GM23338 (cell line): ENCODE results near the gene EIF4G3. TPM values are rescaled to one million over a fixed set of nuclear protein-coding genes. Genes with fewer than 3 reads are reported as not detected.

Experiments used
- ATAC-seq: fragments of 200-7000 bp; cut with Tn5 transposase; 3 replicates; pipeline ENCODE4 v1.9.1; 2020
- DNase-seq: peaks from one replicate; pipeline ENCODE4 v3.0.0-alpha.2; 2015; ENCODE audit warnings: low spot score
- H2AFZ ChIP-seq: fragments of 200-600 bp; sonication (generic); 2 replicates; pipeline ENCODE4 v1.8.0; 2016; ENCODE audit warnings: antibody characterized with exemption, mild to moderate bottlenecking, moderate library complexity
- H3F3A ChIP-seq: fragments of 200-600 bp; sonication (generic); replicated peaks from 2 replicates; pipeline ENCODE4 v1.8.0; 2017; ENCODE audit warnings: antibody characterized with exemption, mixed run types, low read depth
- H3K27ac ChIP-seq: fragments of 200-600 bp; sonication (generic); 2 replicates; pipeline ENCODE4 v1.6.1; 2016; ENCODE audit warnings: low read depth
- H3K27me3 ChIP-seq: fragments of 200-600 bp; sonication (generic); 2 replicates; pipeline ENCODE4 v1.8.0; 2016; ENCODE audit warnings: mild to moderate bottlenecking, mixed run types, moderate library complexity; ENCODE audit not compliant: insufficient read depth
- H3K36me3 ChIP-seq: fragments of 200-600 bp; sonication (generic); 2 replicates; pipeline ENCODE4 v1.8.0; 2016; ENCODE audit warnings: mild to moderate bottlenecking; ENCODE audit not compliant: insufficient read depth
- H3K4me1 ChIP-seq: fragments of 200-600 bp; sonication (generic); 2 replicates; pipeline ENCODE4 v1.8.0; 2016; ENCODE audit warnings: mild to moderate bottlenecking, moderate library complexity; ENCODE audit not compliant: insufficient read depth
- H3K4me2 ChIP-seq: fragments of 200-600 bp; sonication (generic); 2 replicates; pipeline ENCODE4 v1.7.1; 2017; ENCODE audit warnings: mixed run types
- H3K4me3 ChIP-seq: fragments of 200-600 bp; sonication (generic); 2 replicates; pipeline ENCODE4 v1.6.1; 2016; ENCODE audit warnings: mixed run types
- H3K79me2 ChIP-seq: fragments of 200-600 bp; sonication (generic); replicated peaks from 2 replicates; pipeline ENCODE4 v1.8.0; 2017; ENCODE audit warnings: mild to moderate bottlenecking; ENCODE audit not compliant: insufficient read depth
- H3K9me2 ChIP-seq: fragments of 200-600 bp; sonication (generic); 2 replicates; pipeline ENCODE4 v1.8.0; 2017; ENCODE audit not compliant: insufficient read depth
- H4K20me1 ChIP-seq: fragments of 200-600 bp; sonication (generic); replicated peaks from 2 replicates; pipeline ENCODE4 v1.8.0; 2017; ENCODE audit warnings: mild to moderate bottlenecking; ENCODE audit not compliant: insufficient read depth
- H3K27ac Mint-ChIP-seq: 2 replicates; pipeline ENCODE4 v1.8.0; 2020; ENCODE audit warnings: inconsistent platforms, mild to moderate bottlenecking, moderate library complexity, mixed read lengths
- H3K27me3 Mint-ChIP-seq: 3 replicates; pipeline ENCODE4 v1.8.0; 2022; ENCODE audit warnings: low read depth, mild to moderate bottlenecking, moderate library complexity, mixed read lengths, inconsistent platforms; ENCODE audit not compliant: insufficient read depth, poor library complexity
- H3K36me3 Mint-ChIP-seq: 3 replicates; pipeline ENCODE4 v1.8.0; 2021; ENCODE audit warnings: low read depth, mild to moderate bottlenecking, inconsistent platforms, moderate library complexity, mixed read lengths
- H3K4me1 Mint-ChIP-seq: 3 replicates; pipeline ENCODE4 v1.8.0; 2020; ENCODE audit warnings: mild to moderate bottlenecking, inconsistent platforms, mixed read lengths
- H3K4me3 Mint-ChIP-seq: 3 replicates; pipeline ENCODE4 v1.8.0; 2021; ENCODE audit warnings: moderate library complexity, mild to moderate bottlenecking, inconsistent platforms, mixed read lengths
- H3K9me3 Mint-ChIP-seq: 3 replicates; pipeline ENCODE4 v1.8.0; 2020; ENCODE audit warnings: moderate library complexity, mild to moderate bottlenecking, inconsistent platforms, mixed read lengths
- CREB1 ChIP-seq: fragments of 250-450 bp; sonication (Bioruptor Pico); IDR thresholded peaks from 2 replicates; pipeline ENCODE4 v1.5.0; 2020; ENCODE audit warnings: low read depth, mild to moderate bottlenecking, moderate library complexity
- EZH2 ChIP-seq: fragments of 200-600 bp; sonication (generic); IDR thresholded peaks from one replicate; pipeline ENCODE4 v1.8.0; 2017; ENCODE audit warnings: antibody characterized with exemption, mild to moderate bottlenecking, low read depth; ENCODE audit not compliant: unreplicated experiment
- EZH2phosphoT487 ChIP-seq: fragments of 200-600 bp; sonication (generic); IDR thresholded peaks from one replicate; pipeline ENCODE4 v1.8.1; 2018; ENCODE audit warnings: antibody characterized with exemption; ENCODE audit not compliant: unreplicated experiment
- JUNB ChIP-seq: IDR thresholded peaks from one replicate; pipeline ENCODE4 v1.6.1; 2016; ENCODE audit warnings: antibody characterized with exemption; ENCODE audit not compliant: unreplicated experiment
- NANOG ChIP-seq: IDR thresholded peaks from 2 replicates; pipeline ENCODE4 v1.6.1; 2016; ENCODE audit warnings: antibody characterized with exemption, borderline replicate concordance
- POLR2AphosphoS5 ChIP-seq: IDR thresholded peaks from 2 replicates; pipeline ENCODE4 v1.6.1; 2016; ENCODE audit warnings: antibody characterized with exemption, low read depth
- STAT1 ChIP-seq: IDR thresholded peaks from one replicate; pipeline ENCODE4 v1.6.1; 2016; ENCODE audit warnings: antibody characterized with exemption; ENCODE audit not compliant: unreplicated experiment
- ZNF114 ChIP-seq: fragments of 250-450 bp; sonication (Bioruptor Pico); IDR thresholded peaks from 2 replicates; pipeline ENCODE4 v1.5.0; 2020; ENCODE audit warnings: mild to moderate bottlenecking, moderate library complexity
- polyA plus RNA-seq: library from polyadenylated mRNA; unstranded; fragments of >200 nt; fragmentation: Nextera tagmentation; extraction: Ambion mirVana; gene quantifications from 2 replicates; pipeline ENCODE4 v1.2.1, GENCODE V29; 2016
- total RNA-seq: library from RNA; depleted of rRNA; stranded (reverse); fragments of >200 nt; shearing (Covaris generic); gene quantifications from 2 replicates; pipeline ENCODE4 v1.2.3, GENCODE V29; 2014
- TF ChIP-seq, protein P1 (sequence below), 2 experiments: fragments of 200-600 bp in 1 of 2; sonication (generic) in 1 of 2; conservative IDR thresholded peaks; 2 replicates each; pipeline versions ENCODE4 v1.5.1 to v1.6.1; 2016 to 2017; ENCODE audit warnings: antibody characterized with exemption in 2 of 2, low read depth in 2 of 2, mild to moderate bottlenecking in 2 of 2, moderate library complexity in 1 of 2
- TF ChIP-seq, protein P2 (sequence below): IDR thresholded peaks from 2 replicates; pipeline ENCODE4 v1.6.1; 2016; ENCODE audit warnings: antibody characterized with exemption
- TF ChIP-seq, protein P3 (sequence below): fragments of 250-450 bp; sonication (Bioruptor Pico); IDR thresholded peaks from 2 replicates; pipeline ENCODE4 v1.5.0; 2020; ENCODE audit warnings: mild to moderate bottlenecking, moderate library complexity

EIF4G3 gene
- total and polyA plus RNA-seq, 2 experiments from 2014 or later, result 37.9 to 68.1 TPM

DNA sequence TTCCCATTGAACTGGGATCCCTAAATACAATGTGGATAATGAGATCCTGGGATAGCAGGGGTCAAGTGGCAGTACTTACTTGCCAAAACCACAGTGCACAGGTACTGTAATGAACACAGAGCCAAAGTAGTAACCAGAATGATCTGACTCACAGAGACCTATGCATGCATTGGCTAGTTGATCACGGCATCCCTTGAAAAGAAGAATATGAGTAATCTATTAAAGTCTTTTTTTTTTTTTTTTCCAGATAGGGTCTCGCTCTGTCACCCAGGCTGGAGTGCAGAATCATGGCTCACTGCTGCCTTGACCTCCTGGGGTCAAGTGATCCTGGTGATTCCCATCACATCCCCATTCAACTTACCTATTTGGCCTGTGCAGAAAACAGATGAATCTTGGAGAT, 29.4 kb upstream of the EIF4G3 start (continued):
- TF ChIP-seq, protein P1, sequence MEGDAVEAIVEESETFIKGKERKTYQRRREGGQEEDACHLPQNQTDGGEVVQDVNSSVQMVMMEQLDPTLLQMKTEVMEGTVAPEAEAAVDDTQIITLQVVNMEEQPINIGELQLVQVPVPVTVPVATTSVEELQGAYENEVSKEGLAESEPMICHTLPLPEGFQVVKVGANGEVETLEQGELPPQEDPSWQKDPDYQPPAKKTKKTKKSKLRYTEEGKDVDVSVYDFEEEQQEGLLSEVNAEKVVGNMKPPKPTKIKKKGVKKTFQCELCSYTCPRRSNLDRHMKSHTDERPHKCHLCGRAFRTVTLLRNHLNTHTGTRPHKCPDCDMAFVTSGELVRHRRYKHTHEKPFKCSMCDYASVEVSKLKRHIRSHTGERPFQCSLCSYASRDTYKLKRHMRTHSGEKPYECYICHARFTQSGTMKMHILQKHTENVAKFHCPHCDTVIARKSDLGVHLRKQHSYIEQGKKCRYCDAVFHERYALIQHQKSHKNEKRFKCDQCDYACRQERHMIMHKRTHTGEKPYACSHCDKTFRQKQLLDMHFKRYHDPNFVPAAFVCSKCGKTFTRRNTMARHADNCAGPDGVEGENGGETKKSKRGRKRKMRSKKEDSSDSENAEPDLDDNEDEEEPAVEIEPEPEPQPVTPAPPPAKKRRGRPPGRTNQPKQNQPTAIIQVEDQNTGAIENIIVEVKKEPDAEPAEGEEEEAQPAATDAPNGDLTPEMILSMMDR (conservative IDR thresholded peaks at IDR 0.05; ENCODE audit: low read depth in 2 of 2), result no peak
- TF ChIP-seq POLR2AphosphoS5 (no peak), ZNF114 (CRISPR knock-in tag) (no peak), NANOG (no peak)

DNA sequence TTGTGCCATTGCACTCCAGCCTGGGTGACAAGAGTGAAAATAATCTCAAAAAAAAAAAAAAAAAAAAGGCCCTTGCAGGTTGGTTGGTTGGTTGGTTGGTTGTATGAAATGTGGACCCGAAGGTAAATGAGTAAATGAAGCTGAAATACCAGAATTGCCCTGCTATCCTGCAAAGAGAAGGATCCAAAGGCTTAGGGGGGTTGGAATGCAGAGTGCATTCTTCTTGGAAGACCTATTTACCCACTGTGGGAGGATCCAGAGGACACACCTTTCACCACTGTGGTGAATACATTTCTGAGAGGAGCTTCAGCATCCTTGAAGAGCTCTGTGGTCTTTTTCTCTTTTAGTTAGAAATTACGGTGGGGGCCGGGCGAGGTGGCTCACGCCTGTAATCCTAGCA, 28.7 kb upstream of the EIF4G3 start:
- no peak overlapping the region for H3K27ac ChIP-seq
- no peaks in the 10 kb centered on the region for H3K79me2 ChIP-seq
- ATAC-seq (peak; percentile 40; the same call in 2 of the 3 replicates), DNase-seq (peak; percentile 39)
- H3K27me3 ChIP-seq, result no peaks in the 10 kb centered on the region
- H3K4me2 ChIP-seq, result no peak overlapping the region
- Mint-ChIP-seq H3K36me3 (no peaks in the 10 kb centered on the region), H3K27me3 (peaks cover 4% of the 10 kb centered on the region), H3K9me3 (no peaks in the 10 kb centered on the region), H3K4me1 (no peaks in the 10 kb centered on the region), H3K27ac (no peak overlapping the region), H3K4me3 (no peak overlapping the region)
- H3K36me3 ChIP-seq, result no peaks in the 10 kb centered on the region
- H3K9me2 ChIP-seq, result no peaks in the 10 kb centered on the region
- no peak overlapping the region for H2AFZ ChIP-seq
- no peak overlapping the region for H3K4me3 ChIP-seq
- H3F3A ChIP-seq, result no peaks in the 10 kb centered on the region
- H3K4me1 ChIP-seq, result no peaks in the 10 kb centered on the region
- no peaks in the 10 kb centered on the region for H4K20me1 ChIP-seq
- TF ChIP-seq POLR2AphosphoS5 (no peak), EZH2phosphoT487 (no peak), NANOG (no peak), JUNB (no peak), EZH2 (no peak), ZNF114 (CRISPR knock-in tag) (no peak), CREB1 (CRISPR knock-in tag) (no peak), STAT1 (no peak)
- TF ChIP-seq, protein P1 (conservative IDR thresholded peaks at IDR 0.05; ENCODE audit: low read depth in 2 of 2), result no peak
- TF ChIP-seq, protein P2, sequence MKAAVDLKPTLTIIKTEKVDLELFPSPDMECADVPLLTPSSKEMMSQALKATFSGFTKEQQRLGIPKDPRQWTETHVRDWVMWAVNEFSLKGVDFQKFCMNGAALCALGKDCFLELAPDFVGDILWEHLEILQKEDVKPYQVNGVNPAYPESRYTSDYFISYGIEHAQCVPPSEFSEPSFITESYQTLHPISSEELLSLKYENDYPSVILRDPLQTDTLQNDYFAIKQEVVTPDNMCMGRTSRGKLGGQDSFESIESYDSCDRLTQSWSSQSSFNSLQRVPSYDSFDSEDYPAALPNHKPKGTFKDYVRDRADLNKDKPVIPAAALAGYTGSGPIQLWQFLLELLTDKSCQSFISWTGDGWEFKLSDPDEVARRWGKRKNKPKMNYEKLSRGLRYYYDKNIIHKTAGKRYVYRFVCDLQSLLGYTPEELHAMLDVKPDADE, result no peak
- TF ChIP-seq, protein P3, sequence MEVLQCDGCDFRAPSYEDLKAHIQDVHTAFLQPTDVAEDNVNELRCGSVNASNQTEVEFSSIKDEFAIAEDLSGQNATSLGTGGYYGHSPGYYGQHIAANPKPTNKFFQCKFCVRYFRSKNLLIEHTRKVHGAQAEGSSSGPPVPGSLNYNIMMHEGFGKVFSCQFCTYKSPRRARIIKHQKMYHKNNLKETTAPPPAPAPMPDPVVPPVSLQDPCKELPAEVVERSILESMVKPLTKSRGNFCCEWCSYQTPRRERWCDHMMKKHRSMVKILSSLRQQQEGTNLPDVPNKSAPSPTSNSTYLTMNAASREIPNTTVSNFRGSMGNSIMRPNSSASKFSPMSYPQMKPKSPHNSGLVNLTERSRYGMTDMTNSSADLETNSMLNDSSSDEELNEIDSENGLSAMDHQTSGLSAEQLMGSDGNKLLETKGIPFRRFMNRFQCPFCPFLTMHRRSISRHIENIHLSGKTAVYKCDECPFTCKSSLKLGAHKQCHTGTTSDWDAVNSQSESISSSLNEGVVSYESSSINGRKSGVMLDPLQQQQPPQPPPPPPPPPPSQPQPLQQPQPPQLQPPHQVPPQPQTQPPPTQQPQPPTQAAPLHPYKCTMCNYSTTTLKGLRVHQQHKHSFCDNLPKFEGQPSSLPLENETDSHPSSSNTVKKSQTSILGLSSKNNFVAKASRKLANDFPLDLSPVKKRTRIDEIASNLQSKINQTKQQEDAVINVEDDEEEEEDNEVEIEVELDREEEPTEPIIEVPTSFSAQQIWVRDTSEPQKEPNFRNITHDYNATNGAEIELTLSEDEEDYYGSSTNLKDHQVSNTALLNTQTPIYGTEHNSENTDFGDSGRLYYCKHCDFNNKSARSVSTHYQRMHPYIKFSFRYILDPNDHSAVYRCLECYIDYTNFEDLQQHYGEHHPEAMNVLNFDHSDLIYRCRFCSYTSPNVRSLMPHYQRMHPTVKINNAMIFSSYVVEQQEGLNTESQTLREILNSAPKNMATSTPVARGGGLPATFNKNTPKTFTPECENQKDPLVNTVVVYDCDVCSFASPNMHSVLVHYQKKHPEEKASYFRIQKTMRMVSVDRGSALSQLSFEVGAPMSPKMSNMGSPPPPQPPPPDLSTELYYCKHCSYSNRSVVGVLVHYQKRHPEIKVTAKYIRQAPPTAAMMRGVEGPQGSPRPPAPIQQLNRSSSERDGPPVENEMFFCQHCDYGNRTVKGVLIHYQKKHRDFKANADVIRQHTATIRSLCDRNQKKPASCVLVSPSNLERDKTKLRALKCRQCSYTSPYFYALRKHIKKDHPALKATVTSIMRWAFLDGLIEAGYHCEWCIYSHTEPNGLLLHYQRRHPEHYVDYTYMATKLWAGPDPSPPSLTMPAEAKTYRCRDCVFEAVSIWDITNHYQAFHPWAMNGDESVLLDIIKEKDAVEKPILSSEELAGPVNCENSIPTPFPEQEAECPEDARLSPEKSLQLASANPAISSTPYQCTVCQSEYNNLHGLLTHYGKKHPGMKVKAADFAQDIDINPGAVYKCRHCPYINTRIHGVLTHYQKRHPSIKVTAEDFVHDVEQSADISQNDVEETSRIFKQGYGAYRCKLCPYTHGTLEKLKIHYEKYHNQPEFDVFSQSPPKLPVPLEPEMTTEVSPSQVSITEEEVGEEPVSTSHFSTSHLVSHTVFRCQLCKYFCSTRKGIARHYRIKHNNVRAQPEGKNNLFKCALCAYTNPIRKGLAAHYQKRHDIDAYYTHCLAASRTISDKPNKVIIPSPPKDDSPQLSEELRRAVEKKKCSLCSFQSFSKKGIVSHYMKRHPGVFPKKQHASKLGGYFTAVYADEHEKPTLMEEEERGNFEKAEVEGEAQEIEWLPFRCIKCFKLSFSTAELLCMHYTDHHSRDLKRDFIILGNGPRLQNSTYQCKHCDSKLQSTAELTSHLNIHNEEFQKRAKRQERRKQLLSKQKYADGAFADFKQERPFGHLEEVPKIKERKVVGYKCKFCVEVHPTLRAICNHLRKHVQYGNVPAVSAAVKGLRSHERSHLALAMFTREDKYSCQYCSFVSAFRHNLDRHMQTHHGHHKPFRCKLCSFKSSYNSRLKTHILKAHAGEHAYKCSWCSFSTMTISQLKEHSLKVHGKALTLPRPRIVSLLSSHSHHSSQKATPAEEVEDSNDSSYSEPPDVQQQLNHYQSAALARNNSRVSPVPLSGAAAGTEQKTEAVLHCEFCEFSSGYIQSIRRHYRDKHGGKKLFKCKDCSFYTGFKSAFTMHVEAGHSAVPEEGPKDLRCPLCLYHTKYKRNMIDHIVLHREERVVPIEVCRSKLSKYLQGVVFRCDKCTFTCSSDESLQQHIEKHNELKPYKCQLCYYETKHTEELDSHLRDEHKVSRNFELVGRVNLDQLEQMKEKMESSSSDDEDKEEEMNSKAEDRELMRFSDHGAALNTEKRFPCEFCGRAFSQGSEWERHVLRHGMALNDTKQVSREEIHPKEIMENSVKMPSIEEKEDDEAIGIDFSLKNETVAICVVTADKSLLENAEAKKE (CRISPR knock-in tag), result no peak
